GM23338 (cell line): ENCODE measurements around the gene TMEM250. TPM values are rescaled to one million over a fixed set of nuclear protein-coding genes. Genes with fewer than 3 reads are reported as not detected.

ENCODE experiments used
- ATAC-seq: fragments of 200-7000 bp; cut with Tn5 transposase; 3 replicates; pipeline ENCODE4 v1.9.1; 2020
- DNase-seq: peaks from one replicate; pipeline ENCODE4 v3.0.0-alpha.2; 2015; ENCODE audit warnings: low spot score
- H2AFZ ChIP-seq: fragments of 200-600 bp; sonication (generic); 2 replicates; pipeline ENCODE4 v1.8.0; 2016; ENCODE audit warnings: antibody characterized with exemption, mild to moderate bottlenecking, moderate library complexity
- H3F3A ChIP-seq: fragments of 200-600 bp; sonication (generic); replicated peaks from 2 replicates; pipeline ENCODE4 v1.8.0; 2017; ENCODE audit warnings: antibody characterized with exemption, mixed run types, low read depth
- H3K27ac ChIP-seq: fragments of 200-600 bp; sonication (generic); 2 replicates; pipeline ENCODE4 v1.6.1; 2016; ENCODE audit warnings: low read depth
- H3K27me3 ChIP-seq: fragments of 200-600 bp; sonication (generic); 2 replicates; pipeline ENCODE4 v1.8.0; 2016; ENCODE audit warnings: mild to moderate bottlenecking, mixed run types, moderate library complexity; ENCODE audit not compliant: insufficient read depth
- H3K36me3 ChIP-seq: fragments of 200-600 bp; sonication (generic); 2 replicates; pipeline ENCODE4 v1.8.0; 2016; ENCODE audit warnings: mild to moderate bottlenecking; ENCODE audit not compliant: insufficient read depth
- H3K4me1 ChIP-seq: fragments of 200-600 bp; sonication (generic); 2 replicates; pipeline ENCODE4 v1.8.0; 2016; ENCODE audit warnings: mild to moderate bottlenecking, moderate library complexity; ENCODE audit not compliant: insufficient read depth
- H3K4me2 ChIP-seq: fragments of 200-600 bp; sonication (generic); 2 replicates; pipeline ENCODE4 v1.7.1; 2017; ENCODE audit warnings: mixed run types
- H3K4me3 ChIP-seq: fragments of 200-600 bp; sonication (generic); 2 replicates; pipeline ENCODE4 v1.6.1; 2016; ENCODE audit warnings: mixed run types
- H3K79me2 ChIP-seq: fragments of 200-600 bp; sonication (generic); replicated peaks from 2 replicates; pipeline ENCODE4 v1.8.0; 2017; ENCODE audit warnings: mild to moderate bottlenecking; ENCODE audit not compliant: insufficient read depth
- H3K9me2 ChIP-seq: fragments of 200-600 bp; sonication (generic); 2 replicates; pipeline ENCODE4 v1.8.0; 2017; ENCODE audit not compliant: insufficient read depth
- H4K20me1 ChIP-seq: fragments of 200-600 bp; sonication (generic); replicated peaks from 2 replicates; pipeline ENCODE4 v1.8.0; 2017; ENCODE audit warnings: mild to moderate bottlenecking; ENCODE audit not compliant: insufficient read depth
- H3K27ac Mint-ChIP-seq: 2 replicates; pipeline ENCODE4 v1.8.0; 2020; ENCODE audit warnings: inconsistent platforms, mild to moderate bottlenecking, moderate library complexity, mixed read lengths
- H3K27me3 Mint-ChIP-seq: 3 replicates; pipeline ENCODE4 v1.8.0; 2022; ENCODE audit warnings: low read depth, mild to moderate bottlenecking, moderate library complexity, mixed read lengths, inconsistent platforms; ENCODE audit not compliant: insufficient read depth, poor library complexity
- H3K36me3 Mint-ChIP-seq: 3 replicates; pipeline ENCODE4 v1.8.0; 2021; ENCODE audit warnings: low read depth, mild to moderate bottlenecking, inconsistent platforms, moderate library complexity, mixed read lengths
- H3K4me1 Mint-ChIP-seq: 3 replicates; pipeline ENCODE4 v1.8.0; 2020; ENCODE audit warnings: mild to moderate bottlenecking, inconsistent platforms, mixed read lengths
- H3K4me3 Mint-ChIP-seq: 3 replicates; pipeline ENCODE4 v1.8.0; 2021; ENCODE audit warnings: moderate library complexity, mild to moderate bottlenecking, inconsistent platforms, mixed read lengths
- H3K9me3 Mint-ChIP-seq: 3 replicates; pipeline ENCODE4 v1.8.0; 2020; ENCODE audit warnings: moderate library complexity, mild to moderate bottlenecking, inconsistent platforms, mixed read lengths
- ZNF114 ChIP-seq: fragments of 250-450 bp; sonication (Bioruptor Pico); IDR thresholded peaks from 2 replicates; pipeline ENCODE4 v1.5.0; 2020; ENCODE audit warnings: mild to moderate bottlenecking, moderate library complexity
- polyA plus RNA-seq: library from polyadenylated mRNA; unstranded; fragments of >200 nt; fragmentation: Nextera tagmentation; extraction: Ambion mirVana; gene quantifications from 2 replicates; pipeline ENCODE4 v1.2.1, GENCODE V29; 2016
- total RNA-seq: library from RNA; depleted of rRNA; stranded (reverse); fragments of >200 nt; shearing (Covaris generic); gene quantifications from 2 replicates; pipeline ENCODE4 v1.2.3, GENCODE V29; 2014
- TF ChIP-seq, protein P1 (sequence below): fragments of 250-450 bp; sonication (Bioruptor Pico); IDR thresholded peaks from 2 replicates; pipeline ENCODE4 v1.5.0; 2020; ENCODE audit warnings: mild to moderate bottlenecking, moderate library complexity
- TF ChIP-seq, protein P2 (sequence below), 2 experiments: fragments of 200-600 bp in 1 of 2; sonication (generic) in 1 of 2; conservative IDR thresholded peaks; 2 replicates each; pipeline versions ENCODE4 v1.5.1 to v1.6.1; 2016 to 2017; ENCODE audit warnings: antibody characterized with exemption in 2 of 2, low read depth in 2 of 2, mild to moderate bottlenecking in 2 of 2, moderate library complexity in 1 of 2

TMEM250 gene
- total and polyA plus RNA-seq, 2 experiments from 2014 or later: 12.2 to 39.2 TPM

DNA sequence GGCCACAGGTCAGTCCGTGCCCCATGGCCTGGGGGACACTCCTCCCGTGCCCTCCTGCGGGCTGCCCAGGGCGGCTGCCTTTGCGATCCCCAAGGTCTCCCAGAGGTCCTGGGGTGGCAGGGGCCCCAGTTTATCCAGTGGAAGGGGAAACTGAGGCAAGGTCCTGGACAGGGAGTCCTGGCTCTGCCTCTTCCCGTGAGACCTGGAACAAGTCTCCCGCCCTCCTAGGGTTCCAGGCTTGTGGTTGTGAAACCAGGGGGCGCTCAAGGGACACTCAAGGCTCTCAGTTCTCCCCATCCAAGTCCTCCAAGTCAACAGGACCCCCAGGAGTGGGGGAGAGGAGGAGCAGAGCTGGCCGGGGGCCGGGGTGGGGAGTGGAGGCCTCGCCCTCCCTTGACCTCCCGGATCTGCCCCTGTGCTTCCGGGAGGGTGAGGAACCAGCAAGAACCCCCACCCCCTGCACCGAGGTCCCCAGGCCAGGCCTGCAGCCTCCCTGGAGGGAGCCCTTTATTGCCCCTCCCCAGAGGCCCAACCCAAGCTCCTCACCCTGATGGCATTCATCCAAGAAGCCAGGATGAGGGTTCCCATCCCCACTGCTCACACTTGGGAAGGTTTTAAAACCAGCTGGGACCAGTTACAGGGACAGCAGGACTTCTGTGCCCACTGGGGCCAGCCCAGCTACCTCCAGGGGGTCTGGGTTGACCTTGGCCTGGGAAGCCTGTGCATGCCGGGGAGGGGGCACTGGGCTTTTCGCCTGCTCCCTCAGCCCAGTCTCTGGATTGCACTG, 24.7 kb upstream of the TMEM250 start:
- no peak overlapping the region for H3K4me2 ChIP-seq
- H3K4me3 ChIP-seq: no peak overlapping the region
- DNase-seq: peak; percentile 86
- Mint-ChIP-seq H3K27ac (no peak overlapping the region), H3K4me1 (peaks cover 14% of the 10 kb centered on the region), H3K36me3 (no peaks in the 10 kb centered on the region), H3K4me3 (no peak overlapping the region), H3K27me3 (peaks cover 7% of the 10 kb centered on the region), H3K9me3 (no peaks in the 10 kb centered on the region; the same call in 2 of the 3 replicates)
- no peaks in the 10 kb centered on the region for H3K36me3 ChIP-seq
- peaks cover 12% of the 10 kb centered on the region for H3K4me1 ChIP-seq
- peak; percentile 69 for ATAC-seq
- H3K27ac ChIP-seq: no peak overlapping the region
- H2AFZ ChIP-seq: peak overlapping the region; percentile 76; the same call in 1 of the 2 replicates
- no peaks in the 10 kb centered on the region for H3K79me2 ChIP-seq
- no peaks in the 10 kb centered on the region for H3F3A ChIP-seq
- TF ChIP-seq, protein P1, sequence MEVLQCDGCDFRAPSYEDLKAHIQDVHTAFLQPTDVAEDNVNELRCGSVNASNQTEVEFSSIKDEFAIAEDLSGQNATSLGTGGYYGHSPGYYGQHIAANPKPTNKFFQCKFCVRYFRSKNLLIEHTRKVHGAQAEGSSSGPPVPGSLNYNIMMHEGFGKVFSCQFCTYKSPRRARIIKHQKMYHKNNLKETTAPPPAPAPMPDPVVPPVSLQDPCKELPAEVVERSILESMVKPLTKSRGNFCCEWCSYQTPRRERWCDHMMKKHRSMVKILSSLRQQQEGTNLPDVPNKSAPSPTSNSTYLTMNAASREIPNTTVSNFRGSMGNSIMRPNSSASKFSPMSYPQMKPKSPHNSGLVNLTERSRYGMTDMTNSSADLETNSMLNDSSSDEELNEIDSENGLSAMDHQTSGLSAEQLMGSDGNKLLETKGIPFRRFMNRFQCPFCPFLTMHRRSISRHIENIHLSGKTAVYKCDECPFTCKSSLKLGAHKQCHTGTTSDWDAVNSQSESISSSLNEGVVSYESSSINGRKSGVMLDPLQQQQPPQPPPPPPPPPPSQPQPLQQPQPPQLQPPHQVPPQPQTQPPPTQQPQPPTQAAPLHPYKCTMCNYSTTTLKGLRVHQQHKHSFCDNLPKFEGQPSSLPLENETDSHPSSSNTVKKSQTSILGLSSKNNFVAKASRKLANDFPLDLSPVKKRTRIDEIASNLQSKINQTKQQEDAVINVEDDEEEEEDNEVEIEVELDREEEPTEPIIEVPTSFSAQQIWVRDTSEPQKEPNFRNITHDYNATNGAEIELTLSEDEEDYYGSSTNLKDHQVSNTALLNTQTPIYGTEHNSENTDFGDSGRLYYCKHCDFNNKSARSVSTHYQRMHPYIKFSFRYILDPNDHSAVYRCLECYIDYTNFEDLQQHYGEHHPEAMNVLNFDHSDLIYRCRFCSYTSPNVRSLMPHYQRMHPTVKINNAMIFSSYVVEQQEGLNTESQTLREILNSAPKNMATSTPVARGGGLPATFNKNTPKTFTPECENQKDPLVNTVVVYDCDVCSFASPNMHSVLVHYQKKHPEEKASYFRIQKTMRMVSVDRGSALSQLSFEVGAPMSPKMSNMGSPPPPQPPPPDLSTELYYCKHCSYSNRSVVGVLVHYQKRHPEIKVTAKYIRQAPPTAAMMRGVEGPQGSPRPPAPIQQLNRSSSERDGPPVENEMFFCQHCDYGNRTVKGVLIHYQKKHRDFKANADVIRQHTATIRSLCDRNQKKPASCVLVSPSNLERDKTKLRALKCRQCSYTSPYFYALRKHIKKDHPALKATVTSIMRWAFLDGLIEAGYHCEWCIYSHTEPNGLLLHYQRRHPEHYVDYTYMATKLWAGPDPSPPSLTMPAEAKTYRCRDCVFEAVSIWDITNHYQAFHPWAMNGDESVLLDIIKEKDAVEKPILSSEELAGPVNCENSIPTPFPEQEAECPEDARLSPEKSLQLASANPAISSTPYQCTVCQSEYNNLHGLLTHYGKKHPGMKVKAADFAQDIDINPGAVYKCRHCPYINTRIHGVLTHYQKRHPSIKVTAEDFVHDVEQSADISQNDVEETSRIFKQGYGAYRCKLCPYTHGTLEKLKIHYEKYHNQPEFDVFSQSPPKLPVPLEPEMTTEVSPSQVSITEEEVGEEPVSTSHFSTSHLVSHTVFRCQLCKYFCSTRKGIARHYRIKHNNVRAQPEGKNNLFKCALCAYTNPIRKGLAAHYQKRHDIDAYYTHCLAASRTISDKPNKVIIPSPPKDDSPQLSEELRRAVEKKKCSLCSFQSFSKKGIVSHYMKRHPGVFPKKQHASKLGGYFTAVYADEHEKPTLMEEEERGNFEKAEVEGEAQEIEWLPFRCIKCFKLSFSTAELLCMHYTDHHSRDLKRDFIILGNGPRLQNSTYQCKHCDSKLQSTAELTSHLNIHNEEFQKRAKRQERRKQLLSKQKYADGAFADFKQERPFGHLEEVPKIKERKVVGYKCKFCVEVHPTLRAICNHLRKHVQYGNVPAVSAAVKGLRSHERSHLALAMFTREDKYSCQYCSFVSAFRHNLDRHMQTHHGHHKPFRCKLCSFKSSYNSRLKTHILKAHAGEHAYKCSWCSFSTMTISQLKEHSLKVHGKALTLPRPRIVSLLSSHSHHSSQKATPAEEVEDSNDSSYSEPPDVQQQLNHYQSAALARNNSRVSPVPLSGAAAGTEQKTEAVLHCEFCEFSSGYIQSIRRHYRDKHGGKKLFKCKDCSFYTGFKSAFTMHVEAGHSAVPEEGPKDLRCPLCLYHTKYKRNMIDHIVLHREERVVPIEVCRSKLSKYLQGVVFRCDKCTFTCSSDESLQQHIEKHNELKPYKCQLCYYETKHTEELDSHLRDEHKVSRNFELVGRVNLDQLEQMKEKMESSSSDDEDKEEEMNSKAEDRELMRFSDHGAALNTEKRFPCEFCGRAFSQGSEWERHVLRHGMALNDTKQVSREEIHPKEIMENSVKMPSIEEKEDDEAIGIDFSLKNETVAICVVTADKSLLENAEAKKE (CRISPR knock-in tag): no peak
- TF ChIP-seq, protein P2, sequence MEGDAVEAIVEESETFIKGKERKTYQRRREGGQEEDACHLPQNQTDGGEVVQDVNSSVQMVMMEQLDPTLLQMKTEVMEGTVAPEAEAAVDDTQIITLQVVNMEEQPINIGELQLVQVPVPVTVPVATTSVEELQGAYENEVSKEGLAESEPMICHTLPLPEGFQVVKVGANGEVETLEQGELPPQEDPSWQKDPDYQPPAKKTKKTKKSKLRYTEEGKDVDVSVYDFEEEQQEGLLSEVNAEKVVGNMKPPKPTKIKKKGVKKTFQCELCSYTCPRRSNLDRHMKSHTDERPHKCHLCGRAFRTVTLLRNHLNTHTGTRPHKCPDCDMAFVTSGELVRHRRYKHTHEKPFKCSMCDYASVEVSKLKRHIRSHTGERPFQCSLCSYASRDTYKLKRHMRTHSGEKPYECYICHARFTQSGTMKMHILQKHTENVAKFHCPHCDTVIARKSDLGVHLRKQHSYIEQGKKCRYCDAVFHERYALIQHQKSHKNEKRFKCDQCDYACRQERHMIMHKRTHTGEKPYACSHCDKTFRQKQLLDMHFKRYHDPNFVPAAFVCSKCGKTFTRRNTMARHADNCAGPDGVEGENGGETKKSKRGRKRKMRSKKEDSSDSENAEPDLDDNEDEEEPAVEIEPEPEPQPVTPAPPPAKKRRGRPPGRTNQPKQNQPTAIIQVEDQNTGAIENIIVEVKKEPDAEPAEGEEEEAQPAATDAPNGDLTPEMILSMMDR (conservative IDR thresholded peaks at IDR 0.05; ENCODE audit: low read depth in 2 of 2): peak; percentile 63 to 84
- TF ChIP-seq ZNF114 (CRISPR knock-in tag): no peak
- no peaks in the 10 kb centered on the region for H3K9me2 ChIP-seq
- H4K20me1 ChIP-seq: no peaks in the 10 kb centered on the region
- H3K27me3 ChIP-seq: no peaks in the 10 kb centered on the region
